ENCODE results near the gene TMCO4.

TMCO4 gene

GRCh38 chr1:19708567-19709110, 91.1 kb downstream of the TMCO4 start:
- H3K4me3 ChIP-seq (ENCODE audit: low read length), result no peak overlapping the region
- no peak for DNase-seq (ENCODE audit: low read depth)
- TF ChIP-seq CTCF (conservative IDR thresholded peaks at IDR 0.05; ENCODE audit: low read depth, low read length), result no peak

- DNase-seq (ENCODE audit: low read depth), result no peak
- H3K4me3 ChIP-seq (ENCODE audit: low read length), result no peak overlapping the region
- no peak for TF ChIP-seq CTCF (conservative IDR thresholded peaks at IDR 0.05; ENCODE audit: low read depth, low read length)
Measured at GRCh38 chr1:19706136-19706535, 93.6 kb downstream of the TMCO4 start.

- no peak for DNase-seq (ENCODE audit: low read depth)
- no peak overlapping the region for H3K4me3 ChIP-seq (ENCODE audit: low read length)
- no peak for TF ChIP-seq CTCF (conservative IDR thresholded peaks at IDR 0.05; ENCODE audit: low read depth, low read length)
Measured at GRCh38 chr1:19705464-19705863, 94.3 kb downstream of the TMCO4 start.

GRCh38 chr1:19704247-19705113, 95.2 kb downstream of the TMCO4 start:
- H3K4me3 ChIP-seq (ENCODE audit: low read length), result no peak overlapping the region
- TF ChIP-seq CTCF (conservative IDR thresholded peaks at IDR 0.05; ENCODE audit: low read depth, low read length), result peak; percentile 98
- peak; percentile 15 for DNase-seq (ENCODE audit: low read depth)

GRCh38 chr1:19703280-19703679, 96.4 kb downstream of the TMCO4 start:
- TF ChIP-seq CTCF (conservative IDR thresholded peaks at IDR 0.05; ENCODE audit: low read depth, low read length), result peak; percentile 6
- no peak for DNase-seq (ENCODE audit: low read depth)
- no peak overlapping the region for H3K4me3 ChIP-seq (ENCODE audit: low read length)

GRCh38 chr1:19700079-19700777, 99.5 kb downstream of the TMCO4 start:
- no peak overlapping the region for H3K4me3 ChIP-seq (ENCODE audit: low read length)
- DNase-seq (ENCODE audit: low read depth), result no peak
- TF ChIP-seq CTCF (conservative IDR thresholded peaks at IDR 0.05; ENCODE audit: low read depth, low read length), result no peak
